DMS79 (cell line): ENCODE measurements around the gene ACVRL1.

Experiments
- DNase-seq: peaks from one replicate; lab custom pipeline; 2025; lab: John Stamatoyannopoulos, UW

The ACVRL1 gene

DNA sequence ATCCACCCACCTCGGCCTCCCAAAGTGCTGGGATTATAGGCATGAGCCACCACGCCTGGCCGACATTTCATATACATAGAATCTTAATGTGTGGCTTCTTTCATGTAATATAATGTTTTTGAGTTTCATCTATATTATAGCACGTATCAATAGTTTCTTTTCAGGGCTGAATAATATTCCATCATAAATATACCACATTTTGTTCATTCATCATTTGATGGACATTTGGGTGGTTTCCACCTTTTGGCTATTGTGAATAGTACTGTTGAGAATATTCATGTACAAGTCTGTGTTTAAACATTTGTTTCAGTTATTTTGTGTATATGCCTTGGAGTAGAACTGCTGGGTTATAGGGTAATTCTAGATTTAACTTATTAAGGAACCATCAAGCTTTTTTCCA, 56.2 kb downstream of the ACVRL1 start:
- DNase-seq: no peak

- no peak for DNase-seq
Measured at GRCh38 chr12:51969643-51970042, 62.3 kb downstream of the ACVRL1 start.

DNA sequence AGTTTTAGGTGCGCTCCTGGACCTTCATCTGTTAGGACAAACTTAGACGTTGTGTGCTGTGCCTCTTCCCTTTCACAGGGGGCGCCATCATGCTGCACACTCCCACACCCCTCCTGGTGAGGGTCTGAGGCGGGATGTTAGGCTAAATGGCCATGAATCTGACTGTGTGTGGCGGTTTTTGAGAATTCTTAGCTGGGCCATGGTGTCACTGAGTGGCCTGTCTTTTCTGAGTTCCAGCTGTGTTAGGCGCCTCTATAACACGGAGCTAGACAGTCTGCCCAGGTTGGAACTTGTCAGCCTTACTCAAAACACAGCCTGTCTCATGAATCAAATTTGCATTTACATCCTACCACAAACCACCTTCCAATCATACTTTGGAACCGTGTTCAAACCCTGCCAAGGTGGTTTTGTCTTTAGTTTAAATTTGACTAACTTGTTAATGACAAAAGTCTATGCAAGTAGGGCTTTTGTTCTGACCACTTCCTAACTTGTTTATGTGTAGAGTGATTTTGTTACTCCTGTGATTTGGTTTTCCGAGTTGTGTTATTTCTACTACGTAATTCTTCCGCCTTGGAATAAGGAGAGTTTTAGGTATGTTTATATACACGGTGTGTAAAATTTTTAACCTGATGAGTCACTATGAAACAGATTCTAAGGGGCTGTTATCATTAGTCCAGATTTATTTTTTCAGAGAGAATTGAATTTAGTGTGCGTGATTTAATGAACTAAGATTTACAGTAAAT, 63.8 kb downstream of the ACVRL1 start:
- DNase-seq: no peak

GRCh38 chr12:51971679-51972421, 64.5 kb downstream of the ACVRL1 start:
- DNase-seq: no peak

- no peak for DNase-seq
Measured at GRCh38 chr12:51972422-51972812, 65.1 kb downstream of the ACVRL1 start.

DNA sequence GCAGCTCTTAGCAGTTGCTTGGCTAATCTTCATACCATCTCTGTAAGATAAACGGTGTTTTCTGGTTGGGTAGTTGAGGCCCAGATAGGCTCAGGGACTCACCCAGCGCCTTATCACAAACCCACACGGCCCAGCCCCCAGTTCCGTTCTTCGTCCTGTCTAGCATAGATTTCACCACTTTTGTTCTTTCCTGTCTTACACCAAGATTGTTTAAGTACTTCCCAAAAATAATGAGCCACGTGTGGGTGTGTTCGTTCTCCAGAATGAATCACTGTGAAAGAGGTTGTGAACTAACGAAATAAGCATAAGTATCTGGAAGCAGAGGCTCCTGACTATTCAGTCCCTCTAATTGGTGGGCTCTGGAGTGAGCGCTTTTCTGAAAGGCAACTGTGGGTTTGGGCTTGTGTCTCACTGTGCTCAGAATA, 65.6 kb downstream of the ACVRL1 start:
- no peak for DNase-seq
